Stimulated activated CD8-positive, alpha-beta memory T cell treated with anti-CD3 and anti-CD28 coated beads, Interleukin-4, amount 100 ng/mL, for 24 hours (primary cell): ENCODE results near the gene RAD51B.
"Not testable (repeated sequence)": the region's sequence is repeated elsewhere in the genome, so short reads cannot be mapped to it uniquely, and the experiment has no call there.

Experiments
- DNase-seq: peaks from one replicate; pipeline ENCODE4 v3.0.0-alpha.2; 2020; ENCODE audit warnings: low read depth

The RAD51B gene

GRCh38 chr14:67819563-67820421, at the start of gene RAD51B:
Gene RAD51B (plus strand): TSS chr14:67819779.
- peak; percentile 76 for DNase-seq

- no peak for DNase-seq
Measured at GRCh38 chr14:67773844-67774377, 45.7 kb upstream of the RAD51B start.

GRCh38 chr14:67776653-67777322, 42.8 kb upstream of the RAD51B start:
- no peak for DNase-seq

GRCh38 chr14:67778792-67779191, 40.8 kb upstream of the RAD51B start:
- DNase-seq, result no peak

- DNase-seq, result no peak
Measured at GRCh38 chr14:67782090-67782489, 37.5 kb upstream of the RAD51B start.

GRCh38 chr14:67784244-67784823, 35.2 kb upstream of the RAD51B start:
- no peak for DNase-seq

GRCh38 chr14:67785270-67786109, 34.1 kb upstream of the RAD51B start:
- no peak for DNase-seq

- DNase-seq, result no peak
Measured at GRCh38 chr14:67787673-67788072, 31.9 kb upstream of the RAD51B start.

GRCh38 chr14:67798731-67799130, 20.8 kb upstream of the RAD51B start:
- DNase-seq, result no peak

- no peak for DNase-seq
Measured at GRCh38 chr14:67800743-67801142, 18.8 kb upstream of the RAD51B start.

- DNase-seq, result no peak
Measured at GRCh38 chr14:67806246-67806645, 13.3 kb upstream of the RAD51B start.

GRCh38 chr14:67814821-67815220, 4.8 kb upstream of the RAD51B start:
- no peak for DNase-seq

GRCh38 chr14:67815573-67816225, 3.9 kb upstream of the RAD51B start:
- no peak for DNase-seq

GRCh38 chr14:67816326-67817002, 3.1 kb upstream of the RAD51B start, which contains the start of gene ZFYVE26:
Gene ZFYVE26 (minus strand): TSS chr14:67816590. CDS start chr14:67815963, 627 bp downstream.
- DNase-seq, result peak; percentile 77

GRCh38 chr14:67817750-67818438, 1.7 kb upstream of the RAD51B start:
- no peak for DNase-seq

GRCh38 chr14:67818476-67818875, 1.1 kb upstream of the RAD51B start:
- not testable (repeated sequence) for DNase-seq

GRCh38 chr14:67820428-67820971, 921 bp downstream of the RAD51B start:
- DNase-seq, result no peak

GRCh38 chr14:67821121-67821520, 1.5 kb downstream of the RAD51B start:
- no peak for DNase-seq

- DNase-seq, result no peak
Measured at GRCh38 chr14:67831113-67831512, 11.5 kb downstream of the RAD51B start.

GRCh38 chr14:67833403-67833802, 13.8 kb downstream of the RAD51B start:
- no peak for DNase-seq
